NCI-H2227 (cell line): ENCODE results near the gene HELZ.
"Not testable (repeated sequence)": the region's sequence is repeated elsewhere in the genome, so short reads cannot be mapped to it uniquely, and the experiment has no call there.

Source experiments
- DNase-seq: peaks from one replicate; lab custom pipeline; 2025; ENCODE audit not compliant: unreplicated experiment; lab: John Stamatoyannopoulos, UW

HELZ gene

DNA sequence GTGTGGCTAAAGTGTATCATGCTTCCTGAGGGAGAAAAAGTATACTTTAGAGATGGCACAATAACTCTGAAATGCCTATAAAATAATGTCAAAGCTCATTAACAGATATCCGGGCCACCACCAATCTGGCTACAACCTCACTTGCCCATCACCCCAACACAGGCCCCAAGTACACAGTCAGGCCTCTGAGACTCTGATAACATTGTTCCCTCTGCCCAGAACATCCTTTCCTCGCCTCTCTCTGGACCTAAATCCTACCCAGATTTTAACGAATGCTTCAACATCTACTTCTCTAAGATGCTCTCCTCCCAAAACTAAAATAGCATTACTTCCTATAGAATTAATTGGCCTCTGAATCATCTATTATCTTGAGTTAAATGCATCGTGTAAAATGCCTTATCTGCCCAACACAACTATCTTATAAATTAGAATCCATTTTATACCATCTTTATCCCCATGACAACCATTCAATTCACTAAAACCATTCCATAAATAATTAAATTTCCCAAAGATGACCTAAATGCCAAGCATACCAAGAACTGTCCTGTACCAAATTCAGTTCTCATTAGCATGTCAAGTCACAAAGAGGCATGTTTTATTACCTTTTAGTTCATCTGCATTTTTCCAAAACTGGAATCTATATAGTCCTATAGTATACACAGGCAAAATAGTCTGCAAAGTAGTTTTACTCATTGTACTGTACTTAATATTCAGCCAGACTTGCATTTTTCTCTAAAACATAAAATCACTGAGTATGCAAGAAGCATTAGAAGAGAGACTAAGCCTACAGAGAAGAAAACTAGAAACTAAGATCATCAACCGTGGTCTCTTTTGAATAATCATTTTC lies 15.7 kb downstream of the HELZ start:
- no peak for DNase-seq

DNA sequence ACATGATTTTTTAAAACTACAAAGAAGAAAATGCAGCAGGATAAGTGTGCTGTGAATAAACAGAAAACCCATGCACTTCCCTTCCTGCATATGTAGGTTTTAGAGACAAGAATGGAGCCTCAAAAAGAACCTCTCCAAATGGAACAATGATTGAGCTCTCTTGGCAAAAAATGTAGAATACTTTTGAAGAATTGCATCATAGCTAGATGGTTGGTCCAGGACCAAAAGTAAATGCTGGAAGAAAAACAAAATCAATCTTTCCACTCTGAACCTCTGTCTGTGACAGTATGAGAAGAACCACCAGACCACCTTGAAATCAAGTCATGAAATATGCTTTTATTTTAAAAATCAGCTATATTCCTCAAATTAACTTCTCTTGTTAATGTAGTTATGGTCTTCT lies 17.5 kb downstream of the HELZ start:
- no peak for DNase-seq

DNA sequence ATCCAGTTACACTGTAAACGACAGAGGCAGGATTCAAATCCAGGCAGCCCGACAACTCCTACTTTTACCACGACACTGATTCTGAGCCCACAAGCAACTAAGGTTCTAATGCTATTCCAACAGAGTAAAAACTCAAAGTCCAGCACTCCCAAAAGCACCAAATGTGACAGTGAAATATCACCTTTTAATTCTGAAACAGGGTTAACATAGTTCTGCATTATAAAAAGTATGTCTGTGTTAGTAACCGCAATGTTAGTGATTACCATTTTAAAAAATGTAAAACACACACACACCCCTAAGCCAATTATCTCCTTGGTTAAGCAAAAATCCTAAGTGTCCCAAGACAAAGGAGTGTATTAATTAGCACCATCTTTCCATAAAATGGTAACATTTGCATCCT lies 19.7 kb downstream of the HELZ start:
- DNase-seq: no peak

DNA sequence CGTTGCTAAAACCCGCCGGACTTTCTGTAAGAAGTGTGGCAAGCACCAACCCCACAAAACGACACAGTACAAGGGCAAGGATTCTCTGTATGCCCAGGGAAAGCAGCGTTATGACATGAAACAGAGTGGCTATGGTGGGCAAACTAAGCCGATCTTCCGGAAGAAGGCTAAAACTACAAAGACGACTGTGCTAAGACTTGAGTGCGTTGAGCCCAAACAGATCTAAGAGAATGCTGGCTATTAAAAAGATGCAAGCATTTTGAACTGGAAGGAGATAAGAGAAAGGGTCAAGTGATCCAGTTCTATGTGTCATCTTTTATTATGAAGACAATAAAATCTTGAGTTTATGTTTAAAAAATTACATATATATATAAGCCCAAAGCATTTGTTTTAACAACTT lies 20.3 kb downstream of the HELZ start:
- no peak for DNase-seq

DNA sequence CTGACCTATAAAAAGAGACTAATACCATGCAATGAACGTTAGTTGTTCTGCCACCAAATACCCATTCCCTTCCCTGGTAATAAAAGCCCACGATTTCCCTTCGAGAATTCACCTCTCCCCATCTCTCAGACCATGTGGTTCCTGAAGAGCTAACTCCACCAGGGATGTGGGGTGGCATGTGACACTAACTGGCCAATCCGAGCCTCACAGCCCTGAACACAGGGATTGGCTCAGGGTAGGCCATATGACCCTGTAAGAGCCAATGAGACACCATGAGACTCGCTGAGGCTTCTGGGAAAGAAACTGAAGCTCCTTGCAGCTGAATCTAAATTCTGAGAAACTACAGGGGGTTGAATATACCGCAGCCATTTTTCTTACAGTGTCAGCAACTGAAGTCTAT lies 21.1 kb downstream of the HELZ start:
- no peak for DNase-seq

DNA sequence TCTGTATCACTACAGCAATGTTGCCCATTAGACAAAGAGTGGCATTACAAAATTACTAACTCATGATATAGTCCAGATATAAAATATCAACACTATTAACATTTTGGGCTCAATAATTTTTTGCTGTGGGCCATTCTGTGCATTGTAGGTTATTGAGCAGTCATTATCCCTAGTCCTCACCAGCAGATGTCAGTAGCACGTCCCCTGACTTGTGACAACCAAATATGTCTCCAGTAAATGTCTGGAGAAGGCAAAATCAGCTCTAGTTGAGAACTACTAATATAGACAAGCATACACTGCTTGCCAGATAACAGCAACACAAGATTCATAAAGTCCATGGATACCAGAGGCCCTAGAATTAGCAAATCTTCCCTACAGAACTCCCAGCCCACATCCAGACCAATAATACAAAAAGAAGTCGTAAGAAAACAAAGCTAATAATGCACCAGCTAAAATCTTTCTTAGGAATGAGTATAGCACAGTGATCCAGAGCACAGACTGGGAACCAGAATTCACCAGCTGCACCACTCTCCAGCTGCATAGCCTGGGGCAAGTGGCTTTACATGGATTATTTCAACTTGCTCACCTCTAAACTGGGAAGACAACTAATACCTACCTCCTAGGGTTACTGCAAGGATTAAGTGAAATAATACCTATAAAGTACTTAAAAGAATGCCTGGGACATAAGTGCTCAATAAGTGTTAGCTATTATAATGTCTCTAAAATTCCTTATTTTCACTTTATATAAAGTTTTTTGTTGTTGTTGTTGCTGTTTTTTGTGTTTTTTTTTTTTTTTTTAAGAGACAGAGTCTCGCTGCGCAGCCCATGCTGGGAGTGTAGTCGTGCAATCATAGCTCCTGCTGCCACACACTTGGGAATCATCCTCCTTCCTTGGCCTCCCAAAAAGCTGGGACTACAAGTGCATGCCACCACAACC lies 23.7 kb downstream of the HELZ start:
- DNase-seq: no peak

DNA sequence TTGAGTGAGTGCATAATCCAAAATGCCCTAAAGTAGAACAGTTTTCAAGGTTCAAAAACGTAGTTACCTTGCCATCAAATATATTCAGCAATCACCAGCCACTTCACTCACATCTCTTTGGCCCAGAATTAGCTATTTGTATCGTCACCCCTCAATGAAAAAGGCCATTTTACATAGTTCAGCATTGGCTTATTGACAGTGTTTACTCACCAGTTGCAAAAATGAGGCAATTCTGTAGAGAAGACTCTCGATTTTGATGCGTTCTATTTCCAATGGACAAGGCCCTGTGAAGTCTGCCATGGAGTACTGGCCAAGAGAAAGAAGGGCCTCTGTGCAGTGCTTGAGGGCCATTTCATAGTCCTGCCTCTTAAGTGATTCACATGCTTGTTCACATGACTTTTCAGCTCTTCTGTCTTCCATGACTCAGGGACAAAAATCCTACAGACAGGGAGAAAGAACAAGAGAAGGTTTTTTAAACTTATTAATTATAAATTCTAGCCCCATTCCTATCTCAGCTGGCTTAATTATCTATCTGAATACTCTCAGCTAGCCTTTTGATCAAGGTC lies 26.5 kb downstream of the HELZ start:
- no peak for DNase-seq

DNA sequence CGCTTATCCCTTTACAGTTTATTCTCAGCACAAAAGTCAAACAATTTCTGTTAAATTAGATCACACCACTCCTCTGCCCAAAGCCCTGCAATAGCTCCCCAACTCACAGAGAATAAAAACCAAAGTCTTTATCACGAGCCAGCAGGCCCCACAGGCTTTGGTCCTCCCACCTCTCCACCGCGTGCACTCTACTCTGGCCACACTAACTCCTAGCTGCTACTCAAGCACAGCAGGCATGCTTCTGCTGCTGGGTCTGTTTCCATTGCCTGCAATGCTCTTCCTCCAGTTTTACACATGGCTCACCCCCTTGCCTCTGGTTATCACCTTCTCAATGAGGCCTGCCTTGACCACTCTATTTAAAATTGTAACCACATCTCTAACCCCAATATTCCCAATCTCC lies 27.6 kb downstream of the HELZ start:
- DNase-seq: no peak

DNA sequence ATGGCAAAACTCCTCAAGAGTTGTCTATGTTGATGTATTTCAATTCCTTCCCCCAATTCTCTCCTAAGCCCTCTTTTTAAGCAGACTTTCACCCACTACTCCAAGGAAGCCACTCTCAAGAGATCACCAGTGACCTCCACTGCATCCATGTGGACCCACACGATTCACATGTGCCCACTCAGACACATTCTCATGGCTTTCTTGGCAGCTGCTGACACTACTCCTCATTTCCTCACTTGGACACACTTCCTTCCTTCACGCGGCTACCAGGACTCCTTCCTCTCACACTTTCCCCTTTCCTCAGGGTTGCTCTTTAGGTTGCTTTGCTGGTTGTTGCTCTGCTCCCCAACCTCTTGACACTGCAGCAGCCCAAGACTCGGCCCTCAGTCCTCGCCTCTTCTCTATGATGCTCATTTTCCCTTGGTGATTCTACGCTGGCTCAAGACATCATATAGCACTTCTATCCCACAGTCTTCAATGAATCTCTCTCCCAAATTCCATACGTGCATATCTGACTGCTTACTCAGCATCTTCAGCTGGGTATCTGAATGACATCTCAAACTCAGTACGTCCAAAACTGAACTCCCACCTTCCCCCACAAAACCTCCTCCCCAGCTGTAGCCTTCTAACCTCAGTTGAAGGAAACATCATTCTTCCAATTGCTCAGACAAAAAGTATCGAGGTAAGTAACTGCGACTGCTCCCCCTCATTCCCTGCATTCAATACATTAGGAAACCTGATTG lies 28.2 kb downstream of the HELZ start:
- no peak for DNase-seq

DNA sequence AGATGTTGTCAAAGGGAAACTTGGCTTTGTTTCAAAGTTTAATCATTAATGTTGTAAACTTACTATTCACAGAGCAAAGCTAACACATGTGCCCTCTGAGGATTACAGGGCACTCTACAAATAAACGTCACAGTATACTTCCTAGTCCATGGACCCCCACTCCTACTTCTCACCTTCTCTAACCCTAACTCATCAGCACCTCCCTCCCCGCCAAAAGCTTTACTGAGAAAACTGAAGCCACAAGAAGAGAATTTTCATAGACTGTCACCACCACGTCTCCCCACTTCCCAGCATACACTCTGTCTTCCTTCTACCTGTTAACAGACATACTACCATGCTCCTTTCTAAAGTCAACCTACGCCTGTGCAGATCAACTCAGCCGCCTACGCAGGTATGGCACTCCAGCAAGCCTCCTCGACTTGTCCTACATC lies 29.0 kb downstream of the HELZ start:
- no peak for DNase-seq

DNA sequence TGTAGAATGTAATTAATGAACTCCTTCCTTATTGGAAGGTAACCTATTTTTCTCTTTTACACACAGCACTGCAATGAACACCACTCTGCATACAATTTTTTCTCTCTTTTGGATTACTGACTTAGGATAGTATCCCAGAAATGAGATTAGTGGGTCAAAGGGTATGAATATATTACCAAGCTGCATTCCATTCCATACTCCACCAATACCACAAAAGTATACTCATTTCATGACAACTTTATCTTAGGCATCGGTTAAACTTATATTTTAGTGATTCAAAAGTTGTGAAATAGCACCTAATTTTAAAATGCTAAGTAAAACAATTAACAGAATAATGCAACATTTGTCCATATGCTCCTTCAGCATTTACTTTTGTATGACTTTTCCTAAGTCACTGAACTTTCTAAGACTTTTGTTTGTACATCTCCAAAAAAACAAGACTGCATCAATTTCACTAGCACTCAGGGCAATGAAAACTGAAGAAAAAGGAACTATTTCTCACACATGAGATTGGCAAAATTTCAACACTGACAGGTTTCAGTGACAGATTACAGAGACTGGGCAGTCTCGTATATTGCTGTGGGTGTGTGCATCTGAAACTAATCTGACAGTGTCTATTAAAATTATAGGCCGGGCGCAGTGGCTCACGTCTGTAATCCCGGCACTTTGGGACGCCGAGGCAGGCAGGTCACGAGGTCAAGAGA lies 32.1 kb downstream of the HELZ start:
- DNase-seq: no peak

DNA sequence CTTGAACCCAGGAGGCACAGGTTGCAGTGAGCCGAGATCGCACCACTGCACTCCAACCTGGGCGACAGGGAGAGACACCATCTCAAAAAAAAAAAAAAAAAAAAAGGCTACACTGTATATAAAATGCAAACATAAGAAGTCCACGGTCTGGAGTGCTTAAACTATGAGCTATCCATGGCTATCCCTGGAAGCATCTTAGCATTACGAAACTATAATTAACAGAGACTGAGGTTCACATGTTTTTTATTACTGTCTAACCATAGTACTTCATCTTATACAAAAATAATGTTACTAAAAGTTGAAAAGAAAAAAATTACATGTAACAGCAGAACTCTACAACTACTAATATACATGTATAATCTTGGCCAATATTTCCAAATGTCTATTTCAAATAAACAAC lies 32.8 kb downstream of the HELZ start:
- DNase-seq: no peak

DNA sequence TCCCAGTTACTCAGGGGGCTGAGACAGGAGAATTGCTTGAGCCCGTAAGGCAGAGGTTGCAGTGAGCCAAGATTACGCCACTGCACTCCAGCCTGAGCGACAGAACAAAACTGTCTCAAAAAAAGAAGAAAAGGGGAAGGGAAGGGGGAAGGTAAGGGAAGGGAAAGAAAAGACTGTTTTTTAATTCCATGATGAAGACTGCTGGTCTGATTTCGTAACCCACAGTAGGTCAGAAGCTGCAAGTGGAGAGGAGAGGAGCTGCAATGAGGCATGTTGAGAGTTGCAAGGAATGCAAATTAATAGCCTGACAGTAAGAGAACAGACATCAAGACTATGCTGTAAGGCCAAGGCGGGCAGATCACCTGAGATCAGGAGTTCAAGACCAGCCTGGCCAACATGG lies 33.3 kb downstream of the HELZ start:
- DNase-seq: no peak

DNA sequence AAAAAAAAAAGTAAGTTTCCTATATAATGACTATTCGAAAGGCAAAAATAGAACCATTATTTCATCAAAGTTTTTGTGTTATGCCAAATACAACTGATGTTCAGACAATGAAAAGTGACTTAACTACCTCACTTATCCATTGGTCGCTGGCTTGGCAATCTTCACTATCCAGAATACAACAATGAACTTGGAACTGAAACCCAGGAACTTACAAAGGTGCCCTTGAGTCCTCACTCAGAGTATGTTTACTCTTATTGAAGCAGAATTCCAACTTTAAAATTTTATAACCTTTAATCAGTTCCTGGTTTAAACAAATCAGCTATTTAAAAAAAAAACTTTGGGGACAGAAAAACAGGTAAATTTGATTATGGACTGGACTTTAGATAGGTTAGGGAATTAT lies 34.1 kb downstream of the HELZ start:
- DNase-seq: no peak

DNA sequence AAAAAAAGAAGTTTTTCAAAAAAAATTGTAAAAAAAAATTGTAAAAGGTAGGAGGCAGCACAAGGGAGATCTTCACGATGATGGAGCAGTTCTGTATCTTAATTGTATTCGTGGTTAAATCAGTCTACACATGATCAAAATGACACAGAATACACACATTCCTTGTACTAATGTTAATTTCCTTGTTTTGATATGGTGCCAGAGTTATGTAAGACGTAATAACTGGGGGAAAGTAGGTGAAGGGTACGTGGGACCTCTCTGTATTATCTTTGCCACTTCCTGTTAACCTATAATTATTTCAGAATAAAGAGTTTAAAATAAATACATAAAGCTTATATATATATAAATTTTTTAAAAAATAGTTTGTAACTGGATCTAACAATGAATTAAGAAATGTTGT lies 36.8 kb downstream of the HELZ start:
- no peak for DNase-seq

DNA sequence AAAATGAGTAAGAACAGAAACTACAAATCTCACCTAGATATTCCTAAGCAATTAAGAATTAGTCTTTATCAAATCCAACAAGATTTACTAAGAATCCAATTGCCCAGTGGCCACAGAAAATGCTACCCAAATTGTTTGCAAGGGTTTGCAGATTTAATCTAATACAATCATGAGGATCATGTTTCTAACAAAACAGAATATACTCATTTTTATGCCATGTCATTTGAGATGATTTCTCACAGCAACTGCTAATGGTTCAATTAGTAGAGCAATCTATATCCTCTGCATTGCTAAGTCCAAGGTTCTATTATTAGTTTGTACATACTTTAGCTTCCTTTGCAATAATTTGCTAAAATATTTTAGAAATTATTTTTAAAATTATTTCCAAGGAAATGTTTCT lies 41.2 kb downstream of the HELZ start:
- DNase-seq: no peak

DNA sequence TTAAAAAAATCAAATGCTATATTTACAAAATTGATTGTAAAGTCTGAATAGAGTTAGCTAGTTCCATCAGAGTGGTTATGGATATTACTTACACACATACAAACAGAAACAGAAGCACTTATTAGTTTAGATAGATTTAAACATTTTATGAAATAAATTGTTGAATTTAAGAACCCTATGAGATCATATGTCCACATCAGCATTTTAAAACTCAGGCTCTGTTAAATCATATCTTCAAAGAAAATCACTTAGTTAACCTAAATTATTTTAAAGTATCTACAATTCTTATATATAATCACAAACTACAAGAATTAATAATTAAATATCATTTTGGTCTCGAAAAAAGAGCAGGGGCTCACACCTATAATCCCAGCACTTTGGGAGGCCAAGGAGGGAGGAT lies 42.5 kb downstream of the HELZ start:
- no peak for DNase-seq

DNA sequence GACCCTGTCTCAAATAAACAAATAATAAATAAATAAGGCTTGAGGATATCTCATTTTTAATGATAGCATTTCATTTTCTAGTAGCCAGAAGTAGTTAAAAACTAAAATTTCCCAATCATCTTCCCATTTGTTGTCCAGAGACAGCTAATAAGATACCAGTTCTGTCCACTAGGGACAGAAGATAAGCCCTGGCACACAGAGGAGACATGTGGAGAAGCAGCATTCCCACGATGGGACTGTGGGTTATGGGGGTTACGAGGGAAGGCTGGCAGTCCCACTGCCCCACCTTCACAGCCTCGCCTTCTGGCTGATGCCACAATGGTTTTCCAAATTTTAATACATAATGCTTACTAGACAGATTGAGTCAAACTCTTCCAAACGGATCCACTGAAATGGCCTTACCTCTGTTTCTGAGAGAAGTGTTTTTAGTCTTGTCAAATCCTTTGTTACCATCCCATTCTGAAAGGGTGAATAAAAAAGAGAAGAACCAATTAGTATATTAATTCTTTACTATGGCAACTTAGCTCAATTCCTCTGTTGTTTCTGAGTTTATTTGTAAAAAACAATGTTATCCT lies 44.2 kb downstream of the HELZ start:
- peak; percentile 10 for DNase-seq

DNA sequence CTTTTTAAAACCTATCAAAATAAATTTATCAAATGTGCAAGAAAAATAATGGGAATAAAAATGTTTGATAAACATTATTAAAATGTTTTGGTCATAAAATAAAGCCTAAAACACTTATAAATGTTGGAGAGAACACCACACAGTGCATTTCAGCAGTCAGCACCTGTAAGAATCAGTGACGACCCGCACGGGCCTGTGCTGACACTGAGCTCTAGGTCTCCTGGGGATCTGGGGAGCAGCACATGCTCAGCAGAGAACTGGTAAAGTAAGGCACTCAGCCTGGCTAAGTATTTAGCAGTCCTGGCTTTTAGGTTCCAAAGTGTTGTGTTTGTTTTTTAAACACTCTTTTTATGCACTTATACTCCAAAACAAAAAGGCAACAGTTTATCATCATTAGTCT lies 46.9 kb downstream of the HELZ start:
- no peak for DNase-seq

DNA sequence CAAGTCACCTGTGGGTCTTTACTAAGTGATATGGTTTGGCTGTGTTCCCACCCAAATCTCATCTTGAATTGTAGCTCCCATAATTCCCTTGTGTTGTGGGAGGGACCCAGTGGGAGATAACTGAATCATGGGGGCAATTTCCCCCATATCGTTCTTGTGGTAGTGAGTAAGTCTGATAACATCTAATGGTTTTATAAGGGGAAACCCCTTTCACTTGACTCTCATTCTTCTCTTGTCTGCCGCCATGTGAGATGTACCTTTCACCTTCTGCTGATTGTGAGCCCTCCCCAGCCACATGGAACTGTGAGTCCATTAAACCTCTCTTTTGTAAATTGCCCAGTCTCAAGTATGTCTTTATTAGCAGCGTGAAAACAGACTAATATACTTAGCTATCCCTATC lies 48.0 kb downstream of the HELZ start:
- not testable (repeated sequence) for DNase-seq
